ENCODE data around the gene TFAM. TPM values are rescaled to one million over a fixed set of nuclear protein-coding genes. Genes with fewer than 3 reads are reported as not detected.

The TFAM gene
- total and polyA plus RNA-seq, 8 donors, result 2.1 to 17.1 (median 11.7) TPM

GRCh38 chr10:58384544-58384998 is 639 bp upstream of the TFAM start:
- ATAC-seq (peak in 3 of 4 donors; percentile 4 to 6 (median 4)), DNase-seq (no peak), FAIRE-seq (no peak)
- Histone ChIP-seq H3K36me3 (peaks cover 0 to 7% (median under 1%) of the 10 kb centered on the region in 3 donors), H3K27ac (peak overlapping the region; percentile 60 to 78 (median 65)), H3K4me1 (peaks cover 0 to 10% (median 0%) of the 10 kb centered on the region in 3 donors), H3K9me3 (no peaks in the 10 kb centered on the region), H3K27me3 (no peaks in the 10 kb centered on the region), H3K4me3 (peak overlapping the region; percentile 51 to 90 (median 74))
- no peak for TF ChIP-seq CTCF (IDR thresholded peaks at IDR 0.05)
- 1% methylated on average over 12 of the region's 12 CpGs for WGBS, 2 donors
- intact Hi-C loops (cut with DNase I), result no loop called here

- H3K27me3 ChIP-seq, result no peaks in the 10 kb centered on the region
- TF ChIP-seq CTCF (IDR thresholded peaks at IDR 0.05), result no peak
- no peaks in the 10 kb centered on the region for H3K9me3 ChIP-seq
- H3K4me1 ChIP-seq, result peaks cover 0 to 10% (median 0%) of the 10 kb centered on the region in 3 donors
- peak overlapping the region; percentile 51 to 90 (median 74) for H3K4me3 ChIP-seq
- DNase-seq (peak in 3 of 6 donors; percentile 18 to 59 (median 43)), FAIRE-seq (no peak), ATAC-seq (peak; percentile 19 to 34 (median 24))
- H3K27ac ChIP-seq, result peak overlapping the region; percentile 43 to 78 (median 65)
- peaks cover 0 to 7% (median 2%) of the 10 kb centered on the region in 3 donors for H3K36me3 ChIP-seq
- intact Hi-C loops (cut with DNase I), result no loop called here
- WGBS, 2 donors, result 1% methylated on average over 14 to 15 of the region's 15 CpGs
Measured at GRCh38 chr10:58385784-58386112, 538 bp downstream of the TFAM start.

- H3K27ac ChIP-seq, result no peak overlapping the region
- H3K4me1 ChIP-seq, result peaks cover 0 to 10% (median 0%) of the 10 kb centered on the region in 3 donors
- no peak overlapping the region for H3K4me3 ChIP-seq
- H3K36me3 ChIP-seq, result peaks cover 0 to 7% (median 2%) of the 10 kb centered on the region in 3 donors
- TF ChIP-seq CTCF (IDR thresholded peaks at IDR 0.05), result no peak
- no peak for ATAC-seq
- H3K27me3 ChIP-seq, result no peaks in the 10 kb centered on the region
- FAIRE-seq, result no peak
- 96 to 97% methylated on average over 3 of the region's 3 CpGs for WGBS, 2 donors
- intact Hi-C loops (cut with DNase I), result no loop called here
- DNase-seq, result no peak
- no peaks in the 10 kb centered on the region for H3K9me3 ChIP-seq
Measured at GRCh38 chr10:58389024-58389423, 3.8 kb downstream of the TFAM start.

- TF ChIP-seq CTCF (IDR thresholded peaks at IDR 0.05), result no peak
- no peaks in the 10 kb centered on the region for H3K27me3 ChIP-seq
- no peak overlapping the region for H3K4me3 ChIP-seq
- intact Hi-C loops (cut with DNase I), result no loop called here
- no peak overlapping the region for H3K27ac ChIP-seq
- peaks cover 0 to 3% (median 0%) of the 10 kb centered on the region in 4 donors for H3K9me3 ChIP-seq
- no peak for DNase-seq
- H3K4me1 ChIP-seq, result no peaks in the 10 kb centered on the region
- ATAC-seq, result no peak
- WGBS, 2 donors, result 85 to 88% methylated on average over 2 of the region's 2 CpGs
- H3K36me3 ChIP-seq, result peaks cover 0 to 26% (median 15%) of the 10 kb centered on the region in 3 donors
- FAIRE-seq, result no peak
Measured at GRCh38 chr10:58393317-58393716, 8.1 kb downstream of the TFAM start.

- Histone ChIP-seq H3K36me3 (peaks cover 0 to 19% (median 15%) of the 10 kb centered on the region in 3 donors), H3K27me3 (no peaks in the 10 kb centered on the region), H3K4me1 (no peaks in the 10 kb centered on the region), H3K9me3 (peaks cover 0 to 3% (median 0%) of the 10 kb centered on the region in 4 donors), H3K4me3 (no peak overlapping the region), H3K27ac (no peak overlapping the region)
- no peak for TF ChIP-seq CTCF (IDR thresholded peaks at IDR 0.05)
- FAIRE-seq (no peak), ATAC-seq (no peak), DNase-seq (no peak)
- intact Hi-C loops (cut with DNase I), result no loop called here
Measured at GRCh38 chr10:58394471-58394870, 9.3 kb downstream of the TFAM start.

Data from pancreas (tissue), 10 donors.